Right lobe of liver (tissue), 6 donors: ENCODE measurements around the gene DKKL1. TPM values are rescaled to one million over a fixed set of nuclear protein-coding genes. Genes with fewer than 3 reads are reported as not detected.
"Not testable (repeated sequence)": the region's sequence is repeated elsewhere in the genome, so short reads cannot be mapped to it uniquely, and the experiment has no call there.

Experiments used
- ATAC-seq, 4 donors: fragments of 200-7000 bp; cut with Tn5 transposase; one replicate each; pipeline ENCODE4 v1.9.1; 2020; ENCODE audit warnings: mild to moderate bottlenecking in 4 of 4, moderate library complexity in 4 of 4
- DNase-seq, 3 donors: peaks; one replicate each; pipeline ENCODE4 v3.0.0-alpha.2; 2020
- H3K27ac ChIP-seq, 3 donors: fragments of 200-600 bp; one replicate each; pipeline ENCODE4 v1.8.0; 2022
- H3K27me3 ChIP-seq, 2 donors: fragments of 200-600 bp; one replicate each; pipeline ENCODE4 v1.8.0; 2022
- H3K36me3 ChIP-seq, 4 donors: fragments of 200-600 bp; sonication (generic) in 1 of 4; one replicate each; pipeline versions ENCODE4 v1.5.1 to v1.8.0; 2017 to 2022; ENCODE audit warnings: control low read depth in 1 of 4
- H3K4me1 ChIP-seq, 4 donors: fragments of 200-600 bp; sonication (generic) in 1 of 4; one replicate each; pipeline versions ENCODE4 v1.5.1 to v1.8.0; 2017 to 2022; ENCODE audit warnings: control low read depth in 1 of 4
- H3K4me3 ChIP-seq, 3 donors: fragments of 200-600 bp; one replicate each; pipeline ENCODE4 v1.8.0; 2022
- H3K9me3 ChIP-seq, 4 donors: fragments of 200-600 bp; sonication (generic) in 1 of 4; one replicate each; pipeline versions ENCODE4 v1.5.1 to v1.8.0; 2017 to 2022; ENCODE audit warnings: control low read depth in 1 of 4
- POLR2A ChIP-seq: fragments of 450-650 bp; IDR thresholded peaks from one replicate; pipeline ENCODE4 v1.6.1; 2017; ENCODE audit warnings: antibody characterized with exemption, mild to moderate bottlenecking
- WGBS: methylation state at CpG from one replicate; pipeline ENCODE4 v1.1.6; 2018; ENCODE audit warnings: low coverage, low lambda C conversion rate; ENCODE audit not compliant: insufficient coverage; ENCODE audit errors: missing lambda C conversion rate; 5-methylcytosine and 5-hydroxymethylcytosine counted together
- intact Hi-C, 2 donors: fragments of 100-400 bp; cut with DNase I; formaldehyde crosslinking; loops; one replicate each; pipeline versions ENCODE4 v1.11.2 to v1.14.1; 2022
- total RNA-seq, 6 experiments: library from RNA; depleted of rRNA in 2 of 6; stranded (reverse); fragments of >200 nt in 2 of 6; fragmentation: NEBNext Ultra II Directional in 3 of 6; extraction: Animal tissue kit (Norgen Biotek cat#: 25700) in 3 of 6; gene quantifications; one replicate each; pipeline versions ENCODE4 v1.1.0 to v1.2.4, GENCODE V29; 2016 to 2023
- TF ChIP-seq, protein P1 (sequence below), 4 donors: fragments of 200-600 bp in 3 of 4; fragments of 450-650 bp in 1 of 4; IDR thresholded peaks; one replicate each; pipeline versions ENCODE4 v1.5.1 to v1.8.0; 2016 to 2022; ENCODE audit warnings: antibody characterized with exemption in 4 of 4, mild to moderate bottlenecking in 2 of 4
- donor health status: DM: no; HTN: yes; CAD: no.
- donor health status: DM: no; HTN: no; CAD: no.
- donor health status: DM: no; HTN: no; CAD: no.
- donor health status: DM: no; HTN: yes; CAD: no.
- donor health status: DM: no; HTN: yes; CAD: no.

The DKKL1 gene
- total RNA-seq, 6 experiments from 2014 or later = not detected

DNA sequence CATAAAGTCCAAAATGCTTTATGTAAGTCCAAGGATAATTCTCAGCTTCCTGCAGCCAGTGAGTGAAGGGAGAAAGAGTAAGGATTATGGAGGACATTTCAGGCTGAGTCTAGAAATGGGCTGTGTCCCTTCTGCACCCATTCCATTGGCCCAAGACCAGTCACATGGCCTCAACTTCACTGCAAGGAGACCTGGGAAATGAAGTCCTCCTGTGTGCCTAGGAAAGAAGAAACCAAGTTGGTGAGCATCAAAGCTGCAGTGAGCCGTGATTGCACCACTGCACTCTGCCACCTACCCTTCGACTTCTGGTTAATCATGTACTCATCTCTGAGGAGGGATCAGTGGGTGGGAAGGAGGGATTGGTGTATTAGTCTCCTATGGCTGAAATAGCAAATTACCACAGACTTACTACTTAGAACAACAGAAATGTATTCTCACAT lies 32.0 kb upstream of the DKKL1 start:
- DNase-seq = peak; percentile 59 to 84 (median 79)
- intact Hi-C loops = no loop called here
- peak; percentile 89 to 93 (median 92) for ATAC-seq
- Histone ChIP-seq H3K36me3 (no peaks in the 10 kb centered on the region), H3K4me1 (peaks cover 0 to 14% (median 3%) of the 10 kb centered on the region in 4 donors), H3K9me3 (no peaks in the 10 kb centered on the region), H3K4me3 (peak overlapping the region in 1 of 3 donors; percentile 23), H3K27ac (peak overlapping the region in 1 of 3 donors; percentile 33), H3K27me3 (no peaks in the 10 kb centered on the region)
- 0% methylated on average over 1 of the region's 2 CpGs for WGBS
- no peak for TF ChIP-seq POLR2A
- TF ChIP-seq, protein P1, sequence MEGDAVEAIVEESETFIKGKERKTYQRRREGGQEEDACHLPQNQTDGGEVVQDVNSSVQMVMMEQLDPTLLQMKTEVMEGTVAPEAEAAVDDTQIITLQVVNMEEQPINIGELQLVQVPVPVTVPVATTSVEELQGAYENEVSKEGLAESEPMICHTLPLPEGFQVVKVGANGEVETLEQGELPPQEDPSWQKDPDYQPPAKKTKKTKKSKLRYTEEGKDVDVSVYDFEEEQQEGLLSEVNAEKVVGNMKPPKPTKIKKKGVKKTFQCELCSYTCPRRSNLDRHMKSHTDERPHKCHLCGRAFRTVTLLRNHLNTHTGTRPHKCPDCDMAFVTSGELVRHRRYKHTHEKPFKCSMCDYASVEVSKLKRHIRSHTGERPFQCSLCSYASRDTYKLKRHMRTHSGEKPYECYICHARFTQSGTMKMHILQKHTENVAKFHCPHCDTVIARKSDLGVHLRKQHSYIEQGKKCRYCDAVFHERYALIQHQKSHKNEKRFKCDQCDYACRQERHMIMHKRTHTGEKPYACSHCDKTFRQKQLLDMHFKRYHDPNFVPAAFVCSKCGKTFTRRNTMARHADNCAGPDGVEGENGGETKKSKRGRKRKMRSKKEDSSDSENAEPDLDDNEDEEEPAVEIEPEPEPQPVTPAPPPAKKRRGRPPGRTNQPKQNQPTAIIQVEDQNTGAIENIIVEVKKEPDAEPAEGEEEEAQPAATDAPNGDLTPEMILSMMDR (IDR thresholded peaks at IDR 0.05) = no peak

DNA sequence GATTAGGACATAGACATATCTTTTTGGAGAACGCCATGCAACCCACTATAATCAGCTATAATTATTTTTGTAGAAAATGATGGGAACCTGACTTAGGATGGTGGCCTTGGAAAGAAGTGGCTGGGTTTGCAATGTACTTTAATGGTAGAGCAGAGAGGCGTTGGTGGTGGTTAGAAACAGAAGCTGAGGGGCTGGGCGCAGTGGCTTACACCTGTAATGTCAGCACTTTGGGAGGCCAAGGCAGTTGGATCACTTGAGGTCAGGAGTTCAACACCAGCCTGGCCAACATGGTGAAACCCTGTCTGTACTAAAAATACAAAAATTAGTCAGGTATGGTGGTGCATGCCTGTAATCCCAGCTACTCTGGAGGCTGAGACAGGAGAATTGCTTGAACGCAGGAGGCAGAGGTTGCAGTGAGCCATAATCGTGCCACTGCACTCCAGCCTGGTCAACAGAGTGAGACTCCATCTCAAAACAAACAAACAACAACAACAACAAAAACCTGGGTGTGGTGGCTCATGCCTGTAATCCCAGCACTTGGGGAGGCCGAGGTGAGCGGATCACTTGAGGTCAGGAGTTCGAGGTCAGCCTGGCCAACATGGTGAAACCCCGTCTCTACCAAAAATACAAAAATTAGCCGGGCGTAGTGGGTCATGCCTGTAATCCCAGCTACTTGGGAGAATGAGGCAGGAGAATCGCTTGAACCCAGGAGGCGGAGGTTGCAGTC lies 30.8 kb upstream of the DKKL1 start:
- H3K27ac ChIP-seq, intact Hi-C loops, H3K36me3 ChIP-seq, ATAC-seq, H3K9me3 ChIP-seq, H3K27me3 ChIP-seq, H3K4me3 ChIP-seq: not testable (repeated sequence)
- DNase-seq = peak in 1 of 3 donors; percentile 39
- WGBS = 94% methylated on average over 9 of the region's 13 CpGs
- peaks cover 0 to 14% (median 3%) of the 10 kb centered on the region in 4 donors for H3K4me1 ChIP-seq

DNA sequence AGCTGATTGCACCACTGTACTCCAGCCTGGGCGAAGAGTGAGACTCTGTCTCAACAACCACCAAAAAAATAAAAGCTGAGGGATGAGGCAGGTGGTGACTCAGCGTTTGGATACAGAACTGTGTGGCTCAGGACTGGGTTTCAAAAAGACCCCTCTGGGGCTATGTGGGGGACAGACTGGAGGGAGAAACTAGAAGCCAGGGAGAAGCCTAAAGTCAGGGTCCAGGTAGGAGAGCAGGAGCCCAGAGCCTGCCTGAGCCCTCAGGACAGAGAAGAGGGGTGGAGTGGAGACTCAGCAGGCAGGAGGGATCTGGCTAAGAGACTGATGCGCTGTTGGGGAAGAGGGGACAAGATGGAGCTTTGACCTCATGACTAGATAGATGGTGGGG lies 30.3 kb upstream of the DKKL1 start:
- no peaks in the 10 kb centered on the region for H3K9me3 ChIP-seq
- H3K4me3 ChIP-seq = no peak overlapping the region
- ATAC-seq (no peak), DNase-seq (no peak)
- H3K36me3 ChIP-seq = no peaks in the 10 kb centered on the region
- intact Hi-C loops = no loop called here
- WGBS = 45% methylated on average over 2 of the region's 3 CpGs
- TF ChIP-seq, protein P1 (IDR thresholded peaks at IDR 0.05) = no peak
- no peak for TF ChIP-seq POLR2A
- no peaks in the 10 kb centered on the region for H3K27me3 ChIP-seq
- no peak overlapping the region for H3K27ac ChIP-seq
- peaks cover 0 to 14% (median 3%) of the 10 kb centered on the region in 4 donors for H3K4me1 ChIP-seq

DNA sequence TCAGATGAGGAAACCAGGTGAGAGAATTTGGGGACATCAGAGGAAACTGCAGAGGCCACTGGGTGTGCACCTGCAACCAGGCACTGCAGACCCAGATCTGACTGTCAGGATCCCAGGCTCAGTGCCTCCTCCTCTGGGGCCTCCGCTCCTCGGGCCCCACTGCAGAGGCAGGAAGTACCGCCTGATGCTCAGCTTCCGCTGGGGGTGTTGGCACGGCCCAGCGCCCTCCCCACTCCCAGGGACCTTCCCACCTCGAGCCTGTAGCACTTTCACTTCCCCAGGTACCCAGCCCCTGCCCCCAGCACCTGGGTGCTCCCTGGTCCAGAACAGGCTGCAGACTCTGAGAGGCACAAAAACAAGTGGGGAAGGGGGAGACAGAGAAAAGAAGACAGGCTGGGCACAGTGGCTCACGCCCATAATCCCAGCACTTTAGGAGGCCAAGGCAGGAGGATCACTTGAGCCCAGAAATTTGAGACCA lies 29.8 kb upstream of the DKKL1 start:
- ATAC-seq (peak; percentile 3 to 17 (median 11)), DNase-seq (peak in 2 of 3 donors; percentile 52 to 53)
- Histone ChIP-seq H3K4me1 (peaks cover 0 to 14% (median 3%) of the 10 kb centered on the region in 4 donors), H3K36me3 (no peaks in the 10 kb centered on the region), H3K9me3 (no peaks in the 10 kb centered on the region), H3K4me3 (no peak overlapping the region), H3K27ac (no peak overlapping the region), H3K27me3 (no peaks in the 10 kb centered on the region)
- intact Hi-C loops = no loop called here
- WGBS = 25% methylated on average over 2 of the region's 8 CpGs
- no peak for TF ChIP-seq POLR2A
- TF ChIP-seq, protein P1 (IDR thresholded peaks at IDR 0.05) = no peak

DNA sequence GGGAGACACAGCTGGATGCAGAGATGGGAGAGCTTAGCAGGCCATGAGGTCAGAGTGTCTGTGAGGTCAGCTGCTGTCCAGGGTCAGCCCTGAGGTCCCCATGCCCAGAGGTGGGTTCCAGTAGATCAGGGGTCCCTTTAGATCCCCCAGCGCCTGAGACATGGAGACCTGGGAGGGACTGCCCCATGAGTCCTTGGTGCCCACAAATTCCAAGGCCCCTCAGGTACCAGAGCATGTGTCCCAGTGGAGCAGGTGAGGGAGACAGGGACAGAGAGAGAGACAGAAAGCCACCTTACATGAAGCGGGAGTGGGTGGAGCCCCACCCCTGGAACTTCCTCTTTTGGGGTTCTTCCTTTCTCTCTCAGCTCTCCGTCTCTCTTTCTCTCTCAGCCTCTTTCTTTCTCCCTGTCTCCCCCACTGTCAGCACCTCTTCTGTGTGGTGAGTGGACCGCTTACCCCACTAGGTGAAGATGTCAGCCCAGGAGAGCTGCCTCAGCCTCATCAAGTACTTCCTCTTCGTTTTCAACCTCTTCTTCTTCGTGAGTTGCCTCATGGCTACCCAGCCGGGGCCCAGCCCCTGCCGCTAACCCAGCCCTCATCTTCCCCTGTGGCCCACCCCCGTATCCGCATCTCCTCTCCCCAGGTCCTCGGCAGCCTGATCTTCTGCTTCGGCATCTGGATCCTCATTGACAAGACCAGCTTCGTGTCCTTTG lies 28.4 kb upstream of the DKKL1 start, which contains the start of gene CD37:
Gene CD37, plus strand, starts transcription at position 336 of the 713 bp plus-strand sequence. Its CDS starts 135 bp downstream, at position 471.
- ATAC-seq (no peak), DNase-seq (peak in 1 of 3 donors; percentile 47)
- TF ChIP-seq, protein P1 (IDR thresholded peaks at IDR 0.05) = no peak
- TF ChIP-seq POLR2A = no peak
- intact Hi-C loops = no loop called here
- Histone ChIP-seq H3K36me3 (no peaks in the 10 kb centered on the region), H3K9me3 (no peaks in the 10 kb centered on the region), H3K27me3 (no peaks in the 10 kb centered on the region), H3K4me3 (peak within 1 kb of the TSS; percentile 6 to 24 (median 23)), H3K4me1 (peaks cover 0 to 17% (median 3%) of the 10 kb centered on the region in 4 donors), H3K27ac (peak within 1 kb of the TSS in 2 of 3 donors; percentile 7 to 37)
- 59% methylated on average over 11 of the region's 13 CpGs for WGBS
